A549 (cell line): ENCODE results near the gene RIMS4. TPM values are rescaled to one million over a fixed set of nuclear protein-coding genes. Genes with fewer than 3 reads are reported as not detected.

Source experiments
- ATAC-seq, 2 experiments: fragments of 200-7000 bp in 1 of 2; fragments of >200 bp in 1 of 2; cut with Nextera tagmentation in 1 of 2; cut with Tn5 transposase in 1 of 2; 3 replicates each; pipeline versions ENCODE4 v1.8.0 to v1.9.1; 2018 to 2020; ENCODE audit warnings: mild to moderate bottlenecking in 1 of 2, moderate library complexity in 1 of 2
- CTCF ChIA-PET: fragments of 300-600 bp; sonication (Branson Sonifier 250); formaldehyde crosslinking; extraction: SDS; loops from one replicate; lab custom pipeline; 2021; ENCODE audit warnings: antibody characterized with exemption, inconsistent platforms; lab: Yijun Ruan, JAX
- POLR2A ChIA-PET: fragments of 350-600 bp; formaldehyde crosslinking; extraction: SDS; loops from one replicate; lab custom pipeline; 2021; ENCODE audit warnings: antibody characterized with exemption, inconsistent platforms; lab: Yijun Ruan, JAX
- DNase-seq, 2 experiments: peaks; one replicate each; pipeline versions ENCODE4 v3.0.0 to v3.0.0-alpha.2; 2011 to 2016; ENCODE audit warnings: low read depth in 1 of 2, low spot score in 1 of 2
- FAIRE-seq: peaks from 2 replicates; lab custom pipeline; 2011; peaks lifted over from hg19 to GRCh38; lab: Jason Lieb, UNC
- H3K27ac ChIP-seq, 2 experiments: fragments of >200 bp; sonication (Bioruptor Twin); formaldehyde crosslinking; 3 replicates each; pipeline ENCODE4 v1.5.1; 2016 to 2017
- H3K4me1 ChIP-seq: fragments of >200 bp; sonication (Bioruptor Twin); formaldehyde crosslinking; 3 replicates; pipeline ENCODE4 v1.6.1; 2016
- H3K4me2 ChIP-seq: fragments of >200 bp; sonication (Bioruptor Twin); formaldehyde crosslinking; 3 replicates; pipeline ENCODE4 v1.6.1; 2016
- H3K4me3 ChIP-seq: fragments of >200 bp; sonication (Bioruptor Twin); formaldehyde crosslinking; 3 replicates; pipeline ENCODE4 v1.5.1; 2016
- H3K9me3 ChIP-seq: fragments of >200 bp; sonication (Bioruptor Twin); formaldehyde crosslinking; 3 replicates; pipeline ENCODE4 v1.6.1; 2016
- BHLHE40 ChIP-seq: IDR thresholded peaks from 2 replicates; pipeline ENCODE4 v1.6.1; 2012; ENCODE audit warnings: low read depth, low read length, inconsistent platforms
- CBX2 ChIP-seq: fragments of 200-600 bp; sonication (generic); IDR thresholded peaks from 2 replicates; pipeline ENCODE4 v1.6.1; 2016; ENCODE audit warnings: low read depth, mild to moderate bottlenecking, borderline replicate concordance
- CHD2 ChIP-seq: fragments of 150-350 bp; IDR thresholded peaks from 2 replicates; pipeline ENCODE4 v1.6.1; 2014; ENCODE audit warnings: low read length; ENCODE audit not compliant: partially characterized antibody
- CTCF ChIP-seq: fragments of >200 bp; sonication (Bioruptor Twin); formaldehyde crosslinking; IDR thresholded peaks from 3 replicates; pipeline ENCODE4 v1.5.1; 2016
- ESRRA ChIP-seq: fragments of 150-350 bp; IDR thresholded peaks from 2 replicates; pipeline ENCODE4 v1.6.1; 2014; ENCODE audit warnings: mild to moderate bottlenecking, low read length, borderline replicate concordance
- FOXS1 ChIP-seq: fragments of 250-450 bp; sonication (Bioruptor Pico); IDR thresholded peaks from 2 replicates; pipeline ENCODE4 v1.5.0; 2020; ENCODE audit warnings: mild to moderate bottlenecking, moderate library complexity
- HOXB13 ChIP-seq: fragments of 250-450 bp; sonication (Bioruptor Pico); IDR thresholded peaks from 2 replicates; pipeline ENCODE4 v1.5.0; 2020; ENCODE audit warnings: low read depth, mild to moderate bottlenecking, moderate library complexity
- JUNB ChIP-seq: fragments of >200 bp; sonication (Bioruptor Twin); formaldehyde crosslinking; IDR thresholded peaks from 2 replicates; pipeline ENCODE4 v1.6.1; 2016
- KDM1A ChIP-seq: fragments of 200-600 bp; sonication (generic); IDR thresholded peaks from 2 replicates; pipeline ENCODE4 v1.6.1; 2016; ENCODE audit warnings: low read depth, mild to moderate bottlenecking
- MAX ChIP-seq: IDR thresholded peaks from 2 replicates; pipeline ENCODE4 v1.6.1; 2012
- NFE2L2 ChIP-seq: fragments of 150-350 bp; conservative IDR thresholded peaks from 2 replicates; pipeline ENCODE4 v1.6.1; 2014; ENCODE audit warnings: low read length
- NPAS2 ChIP-seq: fragments of 250-450 bp; sonication (Bioruptor Pico); IDR thresholded peaks from 2 replicates; pipeline ENCODE4 v1.8.0; 2022; ENCODE audit warnings: mild to moderate bottlenecking, moderate library complexity, borderline replicate concordance
- NR3C1 ChIP-seq: fragments of >200 bp; sonication (Bioruptor Twin); formaldehyde crosslinking; IDR thresholded peaks from 3 replicates; pipeline ENCODE4 v1.6.1; 2017
- PHF8 ChIP-seq: fragments of 200-600 bp; sonication (generic); IDR thresholded peaks from 2 replicates; pipeline ENCODE4 v1.6.1; 2016; ENCODE audit warnings: low read depth, mild to moderate bottlenecking, antibody characterized with exemption, moderate library complexity, borderline replicate concordance
- POLR2AphosphoS2 ChIP-seq: conservative IDR thresholded peaks from 2 replicates; pipeline ENCODE4 v1.6.1; 2012; ENCODE audit warnings: low read length, improper control_type of control experiment, inconsistent platforms
- RAD21 ChIP-seq, 2 experiments: fragments of >200 bp in 1 of 2; sonication (Bioruptor Twin) in 1 of 2; formaldehyde crosslinking in 1 of 2; IDR thresholded peaks in 1 of 2; conservative IDR thresholded peaks in 1 of 2; 2 replicates in 1 of 2; 3 replicates in 1 of 2; pipeline ENCODE4 v1.6.1; 2012 to 2018; ENCODE audit warnings: inconsistent platforms in 1 of 2
- RARB ChIP-seq: fragments of 250-450 bp; sonication (Bioruptor Pico); IDR thresholded peaks from 2 replicates; pipeline ENCODE4 v1.8.0; 2021; ENCODE audit warnings: mild to moderate bottlenecking, moderate library complexity
- RCOR1 ChIP-seq: fragments of 150-350 bp; IDR thresholded peaks from 2 replicates; pipeline ENCODE4 v1.6.1; 2014; ENCODE audit warnings: antibody characterized with exemption, low read length, low read depth
- REST ChIP-seq: fragments of 200-600 bp; sonication (generic); IDR thresholded peaks from 2 replicates; pipeline ENCODE4 v1.6.1; 2016; ENCODE audit warnings: antibody characterized with exemption, mild to moderate bottlenecking, moderate library complexity
- SREBF2 ChIP-seq: fragments of 450-650 bp; IDR thresholded peaks from 2 replicates; pipeline ENCODE4 v1.6.1; 2014; ENCODE audit warnings: mild to moderate bottlenecking, moderate library complexity
- TFCP2L1 ChIP-seq: fragments of 250-450 bp; sonication (Bioruptor Pico); IDR thresholded peaks from 2 replicates; pipeline ENCODE4 v1.5.0; 2021; ENCODE audit warnings: mild to moderate bottlenecking
- ZFP36 ChIP-seq: fragments of 450-650 bp; IDR thresholded peaks from 2 replicates; pipeline ENCODE4 v1.6.1; 2014; ENCODE audit warnings: borderline replicate concordance; ENCODE audit not compliant: partially characterized antibody
- ZNF302 ChIP-seq: fragments of 250-450 bp; sonication (Bioruptor Pico); IDR thresholded peaks from 2 replicates; pipeline ENCODE4 v1.9.0; 2021; ENCODE audit warnings: inconsistent platforms, mild to moderate bottlenecking, moderate library complexity
- ZSCAN20 ChIP-seq: fragments of 250-450 bp; sonication (Bioruptor Pico); IDR thresholded peaks from 2 replicates; pipeline ENCODE4 v1.8.0; 2022; ENCODE audit warnings: mild to moderate bottlenecking, moderate library complexity
- WGBS: methylation state at CpG from one replicate; pipeline ENCODE4 v1.1.6; 2017; ENCODE audit errors: missing lambda C conversion rate; 5-methylcytosine and 5-hydroxymethylcytosine counted together
- polyA plus RNA-seq, 4 experiments: library from polyadenylated mRNA; depleted of rRNA in 3 of 4; stranded (reverse); fragments of >200 nt; fragmentation: RNase III in 1 of 4; extraction: RNeasy Plus Mini Kit Qiagen cat#74134 plus additional on column Dnase treatment in 1 of 4; gene quantifications; 2 replicates in 3 of 4; 3 replicates in 1 of 4; pipeline ENCODE4 v1.2.3, GENCODE V29; 2011 to 2017
- TF ChIP-seq, protein P1 (sequence below): IDR thresholded peaks from 2 replicates; pipeline ENCODE4 v1.6.1; 2012; ENCODE audit warnings: low read depth, borderline replicate concordance
- TF ChIP-seq, protein P2 (sequence below): fragments of 150-350 bp; IDR thresholded peaks from 2 replicates; pipeline ENCODE4 v1.6.1; 2014; ENCODE audit warnings: low read depth, mild to moderate bottlenecking, low read length

RIMS4 gene
- polyA plus RNA-seq, 2 of the 4 experiments (the other 2 are of a cell fraction), result 0.39 to 1.3 TPM

DNA sequence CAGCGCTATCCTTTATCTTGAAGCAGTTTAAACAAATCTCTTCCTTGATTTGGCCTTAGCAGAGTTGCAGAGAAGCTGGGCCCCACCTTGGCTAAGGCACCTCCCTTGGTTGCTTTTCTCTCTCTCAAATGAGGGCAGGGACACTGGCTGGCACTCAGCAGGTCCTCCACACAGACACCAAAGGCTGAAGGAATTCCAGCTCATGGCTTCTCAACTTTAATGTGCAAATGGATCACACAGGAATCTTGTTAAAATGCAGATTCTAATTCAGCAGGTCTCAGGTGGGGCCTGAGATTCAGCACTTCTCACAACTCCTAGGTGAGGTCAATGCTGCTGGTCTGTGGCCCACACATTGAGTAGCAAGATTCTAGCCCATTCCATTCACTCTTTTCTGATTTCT is 25.7 kb downstream of the RIMS4 start:
- CTCF ChIA-PET, result interaction anchor here (1.1 to 3.3 kb wide), 2 partner anchors 13 to 16 kb away, joined by 3 to 9 read pairs; no protein-coding TSS in a partner anchor
- FAIRE-seq, result no peak

GRCh38 chr20:44781791-44782190 is 28.6 kb downstream of the RIMS4 start:
- H3K4me1 ChIP-seq, result no peaks in the 10 kb centered on the region
- no peak overlapping the region for H3K4me3 ChIP-seq
- DNase-seq (no peak), ATAC-seq (no peak)
- TF ChIP-seq NR3C1 (no peak), RAD21 (conservative IDR thresholded peaks at IDR 0.05 in 1 of 2, IDR thresholded peaks at IDR 0.05 in 1 of 2) (no peak), ESRRA (no peak), BHLHE40 (no peak), JUNB (no peak), MAX (no peak), RCOR1 (no peak)
- TF ChIP-seq, all 56 proteins: peak for 0
- no peak overlapping the region for H3K4me2 ChIP-seq
- 9% methylated on average over 3 of the region's 3 CpGs for WGBS
- no peak for FAIRE-seq
- POLR2A ChIA-PET, result no interaction called here
- CTCF ChIA-PET, result interaction anchor here (0.6 to 3.3 kb wide), 4 partner anchors 13 to 564 kb away, joined by 3 to 9 read pairs (median 6); no protein-coding TSS in a partner anchor
- no peaks in the 10 kb centered on the region for H3K9me3 ChIP-seq
- H3K27ac ChIP-seq, result no peak overlapping the region

More for the DNA sequence above, 25.7 kb downstream of the RIMS4 start:
- Histone ChIP-seq H3K4me2 (no peak overlapping the region), H3K4me1 (no peaks in the 10 kb centered on the region), H3K27ac (no peak overlapping the region)
- no peak for ATAC-seq
- WGBS, result 30% methylated on average over 1 of the region's 1 CpG
- TF ChIP-seq REST, result no peak
- TF ChIP-seq, all 56 proteins: peak for 0
- no peaks in the 10 kb centered on the region for H3K9me3 ChIP-seq
- DNase-seq, result no peak
- no peak overlapping the region for H3K4me3 ChIP-seq
- POLR2A ChIA-PET, result no interaction called here

DNA sequence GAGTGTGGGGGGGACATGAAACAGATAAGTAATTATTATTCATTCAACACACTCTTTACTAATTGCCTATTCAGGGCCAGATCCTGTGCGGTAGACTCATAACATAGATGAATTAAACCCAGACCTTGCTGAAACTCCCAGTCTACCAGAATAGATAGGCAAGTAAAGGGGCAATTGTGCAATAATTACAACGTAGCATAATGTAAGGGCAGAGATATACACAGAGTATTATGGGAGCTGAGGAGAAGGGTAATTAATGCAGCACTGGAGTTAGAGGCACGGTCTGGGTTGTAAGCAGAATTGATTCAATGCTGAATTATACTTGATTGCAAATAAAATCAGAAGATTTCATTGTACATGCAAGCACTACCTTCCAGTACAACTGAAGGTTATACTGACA is 29.2 kb downstream of the RIMS4 start:
- H3K27ac ChIP-seq, result no peak overlapping the region
- CTCF ChIA-PET, result interaction anchor here (1.8 to 2.7 kb wide), 2 partner anchors 15 to 86 kb away, joined by 4 to 7 read pairs; no protein-coding TSS in a partner anchor
- H3K9me3 ChIP-seq, result no peaks in the 10 kb centered on the region
- 8% methylated on average over 3 of the region's 3 CpGs for WGBS
- H3K4me3 ChIP-seq, result no peak overlapping the region
- DNase-seq (no peak), ATAC-seq (no peak), FAIRE-seq (no peak)
- TF ChIP-seq, protein P1, sequence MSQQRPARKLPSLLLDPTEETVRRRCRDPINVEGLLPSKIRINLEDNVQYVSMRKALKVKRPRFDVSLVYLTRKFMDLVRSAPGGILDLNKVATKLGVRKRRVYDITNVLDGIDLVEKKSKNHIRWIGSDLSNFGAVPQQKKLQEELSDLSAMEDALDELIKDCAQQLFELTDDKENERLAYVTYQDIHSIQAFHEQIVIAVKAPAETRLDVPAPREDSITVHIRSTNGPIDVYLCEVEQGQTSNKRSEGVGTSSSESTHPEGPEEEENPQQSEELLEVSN, result no peak
- TF ChIP-seq PHF8 (no peak), CBX2 (no peak), ZFP36 (no peak), TFCP2L1 (CRISPR knock-in tag) (no peak), CTCF (no peak), ZNF302 (CRISPR knock-in tag) (no peak), NR3C1 (no peak), SREBF2 (no peak), HOXB13 (CRISPR knock-in tag) (no peak), FOXS1 (CRISPR knock-in tag) (no peak), CHD2 (no peak), RARB (CRISPR knock-in tag) (no peak), KDM1A (no peak), POLR2AphosphoS2 (no peak), NFE2L2 (no peak), ZSCAN20 (CRISPR knock-in tag) (no peak), NPAS2 (no peak)
- TF ChIP-seq, protein P2, sequence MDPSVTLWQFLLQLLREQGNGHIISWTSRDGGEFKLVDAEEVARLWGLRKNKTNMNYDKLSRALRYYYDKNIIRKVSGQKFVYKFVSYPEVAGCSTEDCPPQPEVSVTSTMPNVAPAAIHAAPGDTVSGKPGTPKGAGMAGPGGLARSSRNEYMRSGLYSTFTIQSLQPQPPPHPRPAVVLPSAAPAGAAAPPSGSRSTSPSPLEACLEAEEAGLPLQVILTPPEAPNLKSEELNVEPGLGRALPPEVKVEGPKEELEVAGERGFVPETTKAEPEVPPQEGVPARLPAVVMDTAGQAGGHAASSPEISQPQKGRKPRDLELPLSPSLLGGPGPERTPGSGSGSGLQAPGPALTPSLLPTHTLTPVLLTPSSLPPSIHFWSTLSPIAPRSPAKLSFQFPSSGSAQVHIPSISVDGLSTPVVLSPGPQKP, result no peak
- no peaks in the 10 kb centered on the region for H3K4me1 ChIP-seq
- POLR2A ChIA-PET, result no interaction called here
- no peak overlapping the region for H3K4me2 ChIP-seq
